HG03442 (cell line): Measurements from ENCODE around the gene C1QB.

Experiments
- ATAC-seq: cut with Tn5 transposase; IDR thresholded peaks from one replicate; pipeline ENCODE4 v1.9.1; 2021; ENCODE audit warnings: mild to moderate bottlenecking, moderate library complexity; ENCODE audit not compliant: unreplicated experiment

C1QB gene

GRCh38 chr1:22633697-22634463 lies 19.2 kb upstream of the C1QB start:
- no peak for ATAC-seq

GRCh38 chr1:22635436-22635835 lies 17.6 kb upstream of the C1QB start:
- ATAC-seq, result no peak

- no peak for ATAC-seq
Measured at GRCh38 chr1:22636353-22636752, 16.7 kb upstream of the C1QB start, which contains the start of gene C1QA. C1QA (plus strand) TSS chr1:22636628; CDS start chr1:22637617, 989 bp downstream.

GRCh38 chr1:22636927-22637326 lies 16.1 kb upstream of the C1QB start:
- no peak for ATAC-seq

GRCh38 chr1:22637907-22638445 lies 15.1 kb upstream of the C1QB start:
- no peak for ATAC-seq

- ATAC-seq, result no peak
Measured at GRCh38 chr1:22638476-22639234, 14.4 kb upstream of the C1QB start.

GRCh38 chr1:22639286-22639685 lies 13.8 kb upstream of the C1QB start:
- ATAC-seq, result no peak

- no peak for ATAC-seq
Measured at GRCh38 chr1:22641247-22641646, 11.8 kb upstream of the C1QB start.

- no peak for ATAC-seq
Measured at GRCh38 chr1:22641906-22642636, 11.0 kb upstream of the C1QB start.

- ATAC-seq, result no peak
Measured at GRCh38 chr1:22643381-22643780, 9.7 kb upstream of the C1QB start, which contains the start of gene C1QC. C1QC (plus strand) TSS chr1:22643633; CDS start chr1:22644024, 391 bp downstream.

- ATAC-seq, result no peak
Measured at GRCh38 chr1:22643928-22644327, 9.1 kb upstream of the C1QB start.

GRCh38 chr1:22645931-22646330 lies 7.1 kb upstream of the C1QB start:
- ATAC-seq, result no peak

GRCh38 chr1:22646384-22646783 lies 6.7 kb upstream of the C1QB start:
- no peak for ATAC-seq

GRCh38 chr1:22650089-22650693 lies 2.8 kb upstream of the C1QB start:
- no peak for ATAC-seq

GRCh38 chr1:22651941-22652856 lies 837 bp upstream of the C1QB start:
- ATAC-seq, result no peak

- ATAC-seq, result no peak
Measured at GRCh38 chr1:22654692-22655091, 1.7 kb downstream of the C1QB start.

GRCh38 chr1:22658385-22659163 lies 5.5 kb downstream of the C1QB start:
- no peak for ATAC-seq

GRCh38 chr1:22660716-22661241 lies 7.7 kb downstream of the C1QB start:
- no peak for ATAC-seq

GRCh38 chr1:22661880-22662279 lies 8.8 kb downstream of the C1QB start:
- no peak for ATAC-seq
